Stimulated activated CD8-positive, alpha-beta memory T cell treated with anti-CD3 and anti-CD28 coated beads, Interleukin-4, amount 100 ng/mL, for 24 hours (primary cell): Measurements from ENCODE around the gene FAM135A.
"Not testable (repeated sequence)": the region's sequence is repeated elsewhere in the genome, so short reads cannot be mapped to it uniquely, and the experiment has no call there.

Experiments used
- DNase-seq: peaks from one replicate; pipeline ENCODE4 v3.0.0-alpha.2; 2020; ENCODE audit warnings: low read depth

FAM135A gene

GRCh38 chr6:70459699-70460098 is 46.4 kb downstream of the FAM135A start:
- DNase-seq, result not testable (repeated sequence)

- no peak for DNase-seq
These were observed 56.7 kb downstream of the FAM135A start for GRCh38 chr6:70470016-70470415.

- DNase-seq, result not testable (repeated sequence)
These were observed 57.2 kb downstream of the FAM135A start for GRCh38 chr6:70470510-70470909.

- no peak for DNase-seq
These were observed 61.4 kb downstream of the FAM135A start for GRCh38 chr6:70474751-70475150.

GRCh38 chr6:70479236-70479635 is 65.9 kb downstream of the FAM135A start:
- no peak for DNase-seq

DNA sequence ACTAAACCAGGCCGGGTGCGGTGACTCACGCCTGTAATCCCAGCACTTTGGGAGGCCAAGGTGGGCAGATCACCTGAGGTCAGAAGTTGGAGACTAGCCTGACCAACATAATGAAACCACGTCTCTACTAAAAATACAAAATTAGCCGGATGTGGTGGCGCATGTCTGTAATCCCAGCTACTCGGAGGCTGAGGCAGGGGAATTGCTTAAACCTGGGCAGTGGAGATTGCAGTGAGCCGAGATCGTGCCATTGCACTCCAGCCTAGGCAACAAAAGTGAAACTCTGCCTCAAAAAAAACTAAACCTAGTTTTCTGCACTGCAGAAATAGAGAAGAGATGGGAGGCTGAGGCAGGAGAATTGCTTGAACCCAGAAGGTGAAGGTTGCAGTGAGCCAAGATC is 73.3 kb downstream of the FAM135A start:
- not testable (repeated sequence) for DNase-seq

DNA sequence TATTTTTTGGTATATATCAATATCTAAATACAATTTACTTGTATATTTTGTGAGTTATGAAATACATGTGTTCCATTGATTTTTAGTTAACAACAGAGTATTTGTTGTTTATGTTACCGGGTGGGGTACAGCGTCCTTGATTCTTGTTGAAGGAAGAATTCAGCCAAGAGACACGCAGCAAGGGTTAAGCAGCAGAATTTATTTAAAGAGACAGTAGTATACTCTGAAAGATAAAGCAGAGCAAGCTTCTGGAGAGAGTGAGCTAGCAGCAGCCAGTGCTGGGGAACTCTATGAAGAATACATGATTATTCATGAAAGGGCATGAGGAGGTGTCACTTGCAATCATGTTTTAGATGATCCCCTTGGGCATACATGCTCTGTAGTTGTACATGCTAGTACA is 76.1 kb downstream of the FAM135A start:
- DNase-seq, result no peak

DNA sequence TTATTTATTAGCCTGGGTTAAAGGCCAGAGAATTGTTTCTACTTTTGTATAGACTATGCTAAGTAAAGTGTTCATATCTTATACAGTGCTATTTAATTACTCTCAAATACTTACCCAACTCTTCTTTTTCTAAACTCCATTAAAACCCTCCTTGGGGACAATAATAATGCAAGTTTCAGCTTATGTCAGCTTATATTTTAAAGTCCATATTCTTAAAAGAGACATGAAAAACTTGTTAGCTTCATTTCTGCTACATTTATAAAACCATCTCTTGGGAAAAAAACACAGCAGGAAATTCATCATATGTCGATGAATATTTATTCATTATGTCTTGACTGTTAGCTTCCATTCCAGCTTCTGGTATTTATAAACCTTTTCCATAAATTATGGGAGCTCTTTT is 81.5 kb downstream of the FAM135A start:
- DNase-seq, result no peak

GRCh38 chr6:70495790-70496189 is 82.5 kb downstream of the FAM135A start:
- DNase-seq, result not testable (repeated sequence)

DNA sequence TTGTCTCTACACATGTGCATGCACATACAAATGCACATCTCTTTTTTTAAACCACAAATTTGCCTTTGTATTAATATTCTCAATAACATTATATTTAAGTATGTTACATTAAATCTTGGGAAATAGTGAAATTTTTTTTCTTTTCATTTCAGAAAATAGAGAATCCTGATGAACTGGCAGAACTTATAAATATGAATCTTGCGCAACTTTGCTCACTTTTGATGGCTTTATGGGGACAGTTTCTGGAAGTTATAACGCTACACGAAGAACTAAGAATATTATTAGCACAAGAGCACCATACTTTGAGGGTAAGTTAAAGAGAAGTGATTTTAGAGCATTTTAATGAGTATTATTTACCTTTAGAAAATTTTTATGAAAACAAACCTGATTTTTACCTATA is 89.2 kb downstream of the FAM135A start:
- DNase-seq, result no peak

GRCh38 chr6:70503813-70504465 is 90.6 kb downstream of the FAM135A start:
- no peak for DNase-seq

GRCh38 chr6:70506321-70506720 is 93.0 kb downstream of the FAM135A start:
- no peak for DNase-seq

- DNase-seq, result no peak
These were observed 93.9 kb downstream of the FAM135A start for GRCh38 chr6:70507161-70507560.

- DNase-seq, result no peak
These were observed 95.6 kb downstream of the FAM135A start for GRCh38 chr6:70508953-70509352.

DNA sequence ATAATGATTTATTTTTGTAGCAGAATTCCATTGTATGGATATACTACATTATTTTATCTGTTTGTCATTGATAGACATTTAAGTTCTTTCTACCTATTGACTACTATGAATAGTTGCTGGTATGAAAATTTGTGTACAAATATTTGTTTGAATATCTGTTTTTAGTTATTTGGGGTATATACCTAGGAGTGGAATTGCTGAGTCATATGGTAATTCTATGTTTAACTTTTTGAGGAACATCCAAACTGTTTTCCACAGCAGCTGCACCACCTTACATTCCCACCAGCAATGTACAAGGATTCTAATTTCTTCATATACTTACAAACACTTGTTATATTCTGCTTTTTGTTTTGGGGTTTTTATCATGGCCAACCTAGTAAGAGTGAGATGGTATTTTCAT is 97.3 kb downstream of the FAM135A start:
- DNase-seq, result no peak

DNA sequence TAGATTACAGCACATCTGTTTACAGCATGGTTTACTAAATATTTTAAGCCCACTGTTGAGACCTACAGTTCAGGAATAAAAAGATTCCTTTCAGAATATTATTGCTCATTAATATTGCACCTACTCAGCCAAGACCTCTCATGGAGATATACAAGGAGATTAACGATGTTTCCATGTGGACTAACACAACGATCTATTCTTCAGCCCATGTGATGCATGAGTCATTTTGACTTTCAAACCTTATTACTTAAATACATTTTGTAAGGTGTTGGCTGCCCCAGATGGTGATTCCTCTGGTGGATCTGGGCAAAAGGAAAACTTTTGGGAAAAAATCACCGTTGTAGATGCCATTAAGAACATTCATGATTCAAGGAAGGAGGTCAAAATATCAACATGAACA is 105.4 kb downstream of the FAM135A start:
- no peak for DNase-seq

DNA sequence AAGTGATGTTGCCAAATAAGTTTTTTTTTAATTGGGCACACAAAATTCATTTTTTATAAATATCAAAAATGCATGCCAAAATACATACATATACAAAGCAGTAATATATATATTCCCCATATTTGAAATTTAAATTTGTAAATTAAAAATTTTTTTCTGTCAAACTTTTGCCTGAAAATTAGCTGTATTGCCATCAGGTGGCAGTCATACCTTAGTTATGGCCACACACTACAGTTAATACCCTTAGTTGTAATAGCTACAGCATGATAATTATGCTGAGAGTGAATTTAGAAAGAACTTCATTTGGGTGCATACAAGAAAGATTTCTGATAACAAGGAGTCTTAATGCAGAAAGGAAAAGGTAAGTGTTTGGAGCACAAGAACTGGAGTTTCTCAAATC is 107.3 kb downstream of the FAM135A start:
- no peak for DNase-seq

DNA sequence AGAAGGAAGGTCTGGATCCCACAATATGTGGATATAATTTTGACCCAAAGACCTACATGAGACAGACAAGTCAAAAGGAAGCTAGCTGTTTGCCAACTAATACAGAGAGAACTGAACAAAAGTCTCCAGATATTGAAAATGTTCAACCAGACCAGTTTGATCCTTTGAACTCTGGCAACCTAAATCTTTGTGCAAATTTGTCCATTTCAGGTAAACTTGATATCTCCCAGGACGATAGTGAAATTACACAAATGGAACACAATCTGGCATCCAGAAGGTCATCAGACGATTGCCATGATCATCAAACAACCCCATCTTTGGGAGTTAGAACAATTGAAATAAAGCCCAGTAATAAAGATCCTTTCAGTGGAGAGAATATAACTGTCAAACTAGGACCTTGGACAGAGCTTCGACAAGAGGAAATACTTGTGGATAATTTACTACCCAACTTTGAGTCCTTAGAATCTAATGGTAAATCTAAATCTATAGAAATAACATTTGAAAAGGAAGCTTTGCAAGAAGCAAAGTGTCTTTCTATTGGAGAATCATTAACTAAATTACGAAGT is 111.5 kb downstream of the FAM135A start:
- no peak for DNase-seq

DNA sequence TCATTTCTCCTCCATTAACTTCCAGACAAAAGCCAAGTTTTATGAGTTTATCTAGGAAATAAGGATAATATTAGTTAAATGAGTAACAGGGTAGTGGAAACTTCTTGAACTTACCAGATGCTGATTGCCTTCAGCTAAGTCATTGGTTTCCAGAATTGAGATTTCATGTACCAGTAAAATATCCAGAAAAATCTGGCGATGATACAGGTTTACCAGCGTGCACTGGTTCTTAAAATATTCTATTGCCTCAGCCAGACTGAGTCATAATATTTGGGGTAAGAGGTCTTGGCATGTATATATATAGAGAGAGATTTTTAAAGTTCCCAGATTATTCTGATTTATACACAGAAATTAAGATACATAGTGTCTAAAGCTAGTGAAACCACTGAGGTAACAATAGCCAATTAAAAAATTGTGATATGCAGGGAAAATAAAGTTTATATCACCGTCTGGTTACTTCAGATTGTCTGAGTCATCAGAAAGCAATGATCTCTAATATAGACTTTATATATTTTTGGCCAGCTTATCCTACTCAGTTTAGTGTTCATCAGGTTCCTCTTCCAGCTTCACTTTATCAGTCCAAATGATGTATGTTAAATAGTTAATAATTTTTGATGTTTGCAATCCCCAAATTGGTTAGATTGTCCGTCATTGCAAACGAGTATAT is 113.9 kb downstream of the FAM135A start:
- DNase-seq, result no peak

- no peak for DNase-seq
These were observed 116.7 kb downstream of the FAM135A start for GRCh38 chr6:70530023-70530422.

- DNase-seq, result no peak
These were observed 117.8 kb downstream of the FAM135A start for GRCh38 chr6:70531133-70531532.

- DNase-seq, result no peak
These were observed 124.0 kb downstream of the FAM135A start for GRCh38 chr6:70537266-70537665.

GRCh38 chr6:70538376-70538775 is 125.1 kb downstream of the FAM135A start:
- no peak for DNase-seq

DNA sequence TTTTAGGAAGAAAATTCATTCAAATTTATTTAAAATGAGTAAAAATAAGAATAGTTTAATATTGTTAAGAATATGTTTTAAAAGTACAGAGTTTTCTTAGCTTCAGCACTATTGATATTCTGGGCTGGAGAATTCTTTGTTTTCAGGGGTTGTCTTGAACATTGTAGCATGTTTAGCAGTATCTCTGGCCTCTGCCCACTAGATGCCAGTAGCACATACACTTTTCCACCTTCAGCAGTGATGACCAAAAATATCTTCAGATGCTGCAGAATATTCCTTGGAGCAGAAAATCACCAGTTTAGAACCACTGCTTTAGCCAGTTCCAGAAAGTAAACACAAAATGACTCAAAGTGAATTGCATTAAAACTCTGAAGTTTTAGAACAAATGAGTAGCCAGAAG is 134.0 kb downstream of the FAM135A start:
- DNase-seq, result no peak
